Naive thymus-derived CD8-positive, alpha-beta T cell (primary cell): ENCODE measurements around the gene CDH3. TPM values are rescaled to one million over a fixed set of nuclear protein-coding genes. Genes with fewer than 3 reads are reported as not detected.
A peak's percentile ranks its signal among the peaks of the same experiment; 100 is the strongest.

Experiments used
- ATAC-seq, 2 donors: fragments of 150-1000 bp; cut with Tn5 transposase in 1 of 2; sonication (Bioruptor Pico), chemical (Tn5 transposase) in 1 of 2; 1 replicate in 1 of 2; 2 replicates in 1 of 2; pipeline ENCODE4 v1.10.0; 2021; ENCODE audit warnings: mild to moderate bottlenecking in 2 of 2, moderate library complexity in 2 of 2
- POLR2A ChIA-PET: fragments of 350-600 bp; sonication (Branson Sonifier 250); formaldehyde crosslinking; loops from one replicate; lab custom pipeline; 2021; ENCODE audit warnings: antibody characterized with exemption; lab: Charles Lee
- DNase-seq, 10 donors: peaks; one replicate each; pipeline versions ENCODE4 v3.0.0 to v3.0.0-alpha.2; 2020 to 2022
- H3K27ac Mint-ChIP-seq, 10 donors: one replicate each; pipeline ENCODE4 v1.8.0; 2020 to 2022; ENCODE audit warnings: mild to moderate bottlenecking in 10 of 10, mixed read lengths in 10 of 10, moderate library complexity in 4 of 10, inconsistent platforms in 1 of 10
- H3K27me3 Mint-ChIP-seq, 5 donors: one replicate each; pipeline ENCODE4 v1.8.0; 2021 to 2022; ENCODE audit warnings: mixed read lengths in 5 of 5
- H3K36me3 Mint-ChIP-seq, 3 donors: one replicate each; pipeline ENCODE4 v1.8.0; 2020 to 2022; ENCODE audit warnings: mixed read lengths in 3 of 3, mild to moderate bottlenecking in 2 of 3, inconsistent platforms in 1 of 3
- H3K4me1 Mint-ChIP-seq, 4 donors: one replicate each; pipeline ENCODE4 v1.8.0; 2021 to 2022; ENCODE audit warnings: mixed read lengths in 4 of 4
- H3K4me3 Mint-ChIP-seq, 10 donors: one replicate each; pipeline ENCODE4 v1.8.0; 2020 to 2022; ENCODE audit warnings: mild to moderate bottlenecking in 10 of 10, mixed read lengths in 10 of 10, moderate library complexity in 6 of 10, inconsistent platforms in 1 of 10
- H3K9me3 Mint-ChIP-seq, 9 donors: one replicate each; pipeline ENCODE4 v1.8.0; 2020 to 2022; ENCODE audit warnings: mixed read lengths in 9 of 9, mild to moderate bottlenecking in 3 of 9, inconsistent platforms in 1 of 9, moderate library complexity in 1 of 9
- polyA plus RNA-seq, 3 donors: library from polyadenylated mRNA; unstranded; fragments of 300-500 nt; fragmentation: Illumina TruSeq; gene quantifications; one replicate each; pipeline ENCODE4 v1.2.3, GENCODE V29; 2021
- total RNA-seq, 8 experiments: library from RNA in 2 of 8; stranded (reverse) in 2 of 8; gene quantifications; one replicate each; pipeline ENCODE4 v1.2.3 and lab custom pipeline; 2021 to 2026

CDH3 gene
- total RNA-seq (under 1 TPM; 0.29 to 0.60 TPM), polyA plus RNA-seq (not detected), total RNA-seq (lab: John Stamatoyannopoulos, UW) (0 to 1.4 (median 0.35) reads per million in 6 experiments)

GRCh38 chr16:68644715-68645493 lies at the start of gene CDH3:
TSS of gene CDH3 (plus strand) at chr16:68645310. CDS start at chr16:68645380, 70 bp downstream.
- Mint-ChIP-seq H3K4me3 (peak within 1 kb of the TSS; percentile 48 to 76 (median 70)), H3K9me3 (peaks cover 0 to 4% (median 0%) of the 10 kb centered on the region in 9 donors), H3K27ac (no peak within 1 kb of the TSS), H3K27me3 (peaks cover 26 to 80% (median 51%) of the 10 kb centered on the region in 5 donors), H3K36me3 (peaks cover 0 to 5% (median 4%) of the 10 kb centered on the region in 3 donors), H3K4me1 (peaks cover 2 to 25% (median 15%) of the 10 kb centered on the region in 4 donors)
- DNase-seq, result peak in 8 of 10 donors; percentile 4 to 32 (median 22)
- POLR2A ChIA-PET, result no interaction called here
- peak; percentile 71 to 74 for ATAC-seq

DNA sequence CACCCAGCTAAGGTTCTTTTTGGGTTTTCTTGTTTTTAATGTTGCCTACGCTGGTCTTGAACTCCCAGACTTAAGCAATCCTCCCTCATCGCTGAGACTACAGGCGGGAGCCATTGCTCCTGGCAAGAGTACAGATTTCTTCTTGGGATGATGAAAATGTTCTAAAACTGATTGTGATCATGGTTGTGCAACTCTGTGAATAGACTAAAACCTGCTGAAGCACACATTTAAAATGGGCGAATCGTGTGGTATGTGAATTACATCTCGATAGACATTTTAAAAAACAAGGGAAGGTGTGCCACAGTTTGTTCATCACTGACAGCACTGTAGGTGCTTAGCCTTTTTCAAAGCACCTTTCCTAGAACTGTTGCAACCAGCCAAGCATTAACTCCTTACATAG lies 48.8 kb upstream of the CDH3 start:
- H3K27me3 Mint-ChIP-seq, result peaks cover 0 to 2% (median 0%) of the 10 kb centered on the region in 5 donors
- peaks cover 0 to 6% (median 0%) of the 10 kb centered on the region in 3 donors for H3K36me3 Mint-ChIP-seq
- POLR2A ChIA-PET, result no interaction called here
- peaks cover 0 to 6% (median 3%) of the 10 kb centered on the region in 9 donors for H3K9me3 Mint-ChIP-seq
- H3K4me3 Mint-ChIP-seq, result no peak overlapping the region
- no peak for ATAC-seq
- peak overlapping the region in 1 of 10 donors; percentile 79 for H3K27ac Mint-ChIP-seq
- no peak for DNase-seq
- peaks cover 0 to 2% (median 0%) of the 10 kb centered on the region in 4 donors for H3K4me1 Mint-ChIP-seq

DNA sequence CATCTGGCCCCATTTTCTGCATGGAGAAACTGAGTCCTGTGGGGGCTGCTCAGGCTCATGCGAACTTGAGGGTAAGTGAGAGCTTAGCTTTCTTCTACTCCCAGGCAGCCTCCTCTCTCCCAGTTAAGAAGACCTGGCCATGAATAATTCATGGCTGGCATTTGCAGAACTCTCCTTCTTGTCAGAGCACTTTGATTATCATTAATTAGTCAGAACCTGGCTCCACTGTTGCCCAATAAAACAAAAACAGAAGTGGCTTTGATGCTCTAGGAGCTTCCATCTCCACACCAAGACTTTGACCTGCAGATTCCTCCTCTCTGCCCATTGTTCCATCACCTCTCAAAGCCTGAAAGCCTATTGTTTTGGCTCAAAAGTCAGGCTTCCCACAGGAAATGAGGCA lies 45.5 kb upstream of the CDH3 start:
- H3K4me1 Mint-ChIP-seq, result no peaks in the 10 kb centered on the region
- H3K4me3 Mint-ChIP-seq, result no peak overlapping the region
- no peaks in the 10 kb centered on the region for H3K9me3 Mint-ChIP-seq
- no peaks in the 10 kb centered on the region for H3K36me3 Mint-ChIP-seq
- H3K27ac Mint-ChIP-seq, result no peak overlapping the region
- DNase-seq (no peak), ATAC-seq (no peak)
- no peaks in the 10 kb centered on the region for H3K27me3 Mint-ChIP-seq
- POLR2A ChIA-PET, result interaction anchor here (0.7 kb wide), 1 partner anchor 519 kb away, joined by 9 read pairs; no protein-coding TSS in a partner anchor

- POLR2A ChIA-PET, result no interaction called here
- no peak overlapping the region for H3K4me3 Mint-ChIP-seq
- no peak for ATAC-seq
Observed at GRCh38 chr16:68605746-68606145, 39.4 kb upstream of the CDH3 start.

GRCh38 chr16:68607443-68607842 lies 37.7 kb upstream of the CDH3 start:
- Mint-ChIP-seq H3K4me3 (no peak overlapping the region), H3K36me3 (peaks cover 0 to 6% (median 4%) of the 10 kb centered on the region in 3 donors), H3K27me3 (no peaks in the 10 kb centered on the region), H3K27ac (peak overlapping the region in 1 of 10 donors; percentile 8), H3K9me3 (peaks cover 0 to 6% (median under 1%) of the 10 kb centered on the region in 9 donors), H3K4me1 (peaks cover 0 to 2% (median 0%) of the 10 kb centered on the region in 4 donors)
- DNase-seq (no peak), ATAC-seq (no peak)
- POLR2A ChIA-PET, result no interaction called here

More at GRCh38 chr16:68605746-68606145, 39.4 kb upstream of the CDH3 start:
- peaks cover 0 to 4% (median 4%) of the 10 kb centered on the region in 3 donors for H3K36me3 Mint-ChIP-seq
- H3K9me3 Mint-ChIP-seq, result peaks cover 0 to 4% (median 0%) of the 10 kb centered on the region in 9 donors
- H3K27me3 Mint-ChIP-seq, result no peaks in the 10 kb centered on the region
- H3K4me1 Mint-ChIP-seq, result peaks cover 0 to 2% (median 0%) of the 10 kb centered on the region in 4 donors
- no peak overlapping the region for H3K27ac Mint-ChIP-seq
- no peak for DNase-seq

DNA sequence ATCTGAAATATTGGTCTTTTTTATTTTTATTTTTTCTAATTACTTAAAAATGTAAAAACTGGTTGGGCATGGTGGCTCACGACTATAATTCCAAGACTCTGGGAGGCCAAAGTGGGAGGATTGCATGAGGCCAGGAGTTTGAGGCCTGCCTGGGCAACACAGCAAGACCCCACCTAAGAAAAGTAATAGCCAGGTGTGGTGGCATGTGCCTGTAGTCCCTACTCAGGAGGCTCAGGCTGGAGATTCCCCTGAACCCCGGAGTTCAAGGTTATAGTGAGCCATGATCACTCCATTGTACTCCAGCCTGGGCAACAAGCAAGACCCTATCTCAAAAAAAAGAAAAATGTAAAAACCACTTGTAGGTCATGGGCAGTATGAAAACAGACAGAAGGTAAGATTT lies 36.8 kb upstream of the CDH3 start:
- Mint-ChIP-seq H3K27ac (no peak overlapping the region), H3K4me3 (no peak overlapping the region), H3K36me3 (peaks cover 0 to 13% (median 9%) of the 10 kb centered on the region in 3 donors), H3K4me1 (peaks cover 0 to 2% (median 0%) of the 10 kb centered on the region in 4 donors), H3K9me3 (peaks cover under 1 to 15% (median 4%) of the 10 kb centered on the region in 9 donors), H3K27me3 (no peaks in the 10 kb centered on the region)
- no peak for ATAC-seq
- POLR2A ChIA-PET, result no interaction called here
- DNase-seq, result no peak

GRCh38 chr16:68612996-68613395 lies 32.1 kb upstream of the CDH3 start:
- Mint-ChIP-seq H3K9me3 (peaks cover 3 to 31% (median 16%) of the 10 kb centered on the region in 9 donors), H3K27ac (no peak overlapping the region), H3K27me3 (peaks cover 0 to 5% (median 0%) of the 10 kb centered on the region in 5 donors), H3K36me3 (peaks cover 0 to 23% (median 16%) of the 10 kb centered on the region in 3 donors), H3K4me1 (peaks cover 0 to 2% (median 0%) of the 10 kb centered on the region in 4 donors), H3K4me3 (no peak overlapping the region)
- POLR2A ChIA-PET, result no interaction called here
- no peak for ATAC-seq
- no peak for DNase-seq

DNA sequence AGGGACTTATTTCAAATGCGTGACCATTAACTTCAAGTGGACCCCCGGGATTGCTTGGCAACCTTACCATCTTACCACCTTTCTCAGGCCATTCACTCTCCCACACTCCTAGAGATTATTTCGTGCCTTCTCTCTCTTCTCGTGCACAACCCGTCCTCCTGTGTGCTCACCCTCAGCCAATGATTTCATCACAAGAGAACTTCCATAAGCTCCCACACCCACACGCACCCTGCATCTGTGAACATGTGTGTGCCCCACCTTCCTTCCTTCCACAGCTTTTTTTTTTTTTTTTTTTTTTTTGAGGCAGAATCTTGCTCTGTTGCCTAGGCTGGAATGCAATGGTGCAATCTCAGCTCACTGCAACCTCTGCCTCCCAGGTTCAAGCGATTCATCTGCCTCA lies 27.4 kb upstream of the CDH3 start:
- H3K4me3 Mint-ChIP-seq, result no peak overlapping the region
- H3K27me3 Mint-ChIP-seq, result peaks cover 0 to 8% (median 0%) of the 10 kb centered on the region in 5 donors
- DNase-seq (no peak), ATAC-seq (no peak)
- peaks cover 3 to 23% (median 14%) of the 10 kb centered on the region in 9 donors for H3K9me3 Mint-ChIP-seq
- H3K4me1 Mint-ChIP-seq, result no peaks in the 10 kb centered on the region
- H3K27ac Mint-ChIP-seq, result no peak overlapping the region
- POLR2A ChIA-PET, result no interaction called here
- H3K36me3 Mint-ChIP-seq, result peaks cover 0 to 15% (median 15%) of the 10 kb centered on the region in 3 donors

DNA sequence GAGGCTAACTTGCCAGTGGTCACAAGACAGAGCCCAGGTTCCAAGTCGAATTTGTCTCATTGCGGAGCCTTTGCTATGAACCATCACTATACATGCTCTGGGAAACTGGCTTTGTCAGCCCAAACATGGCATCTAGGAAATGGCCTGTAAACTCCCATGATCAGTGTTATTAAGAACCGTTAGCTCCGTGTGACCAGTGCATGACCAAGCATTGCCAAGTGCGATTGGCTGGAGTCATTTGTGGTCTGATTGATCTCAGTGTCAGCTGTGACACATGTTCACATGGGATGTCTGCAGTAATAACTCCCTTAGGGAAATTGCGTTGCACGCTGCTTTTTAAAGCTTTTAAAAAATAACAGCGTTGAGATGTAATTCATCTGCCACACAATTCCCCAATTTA lies 18.6 kb upstream of the CDH3 start:
- Mint-ChIP-seq H3K9me3 (peaks cover 0 to 2% (median 0%) of the 10 kb centered on the region in 9 donors), H3K36me3 (no peaks in the 10 kb centered on the region), H3K4me1 (no peaks in the 10 kb centered on the region), H3K4me3 (no peak overlapping the region), H3K27ac (no peak overlapping the region), H3K27me3 (peaks cover 0 to 3% (median under 1%) of the 10 kb centered on the region in 5 donors)
- DNase-seq (no peak), ATAC-seq (no peak)
- POLR2A ChIA-PET, result no interaction called here

DNA sequence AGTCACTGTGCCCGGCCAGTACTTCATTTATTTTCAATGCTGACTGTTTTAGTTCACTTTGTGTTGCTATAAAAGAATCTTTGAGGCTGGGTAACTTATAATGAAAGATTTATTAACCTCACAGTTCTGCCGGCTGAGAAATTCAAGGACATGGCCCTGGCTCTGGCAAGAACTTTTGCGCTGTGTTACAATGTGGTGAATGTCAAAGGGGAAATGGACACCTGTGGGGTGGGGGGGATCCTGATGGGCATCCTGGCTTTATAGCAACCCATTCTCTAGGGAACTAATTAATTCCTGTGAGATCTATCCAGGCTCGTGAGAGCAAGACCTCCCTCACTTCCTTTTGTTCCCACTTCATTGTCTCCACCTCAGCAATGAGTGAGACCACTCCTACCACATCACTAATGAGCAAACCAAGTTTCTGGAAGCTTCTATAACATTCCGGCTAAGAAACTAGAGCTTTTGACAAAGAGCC lies 17.1 kb upstream of the CDH3 start:
- Mint-ChIP-seq H3K9me3 (no peaks in the 10 kb centered on the region), H3K36me3 (no peaks in the 10 kb centered on the region), H3K4me1 (no peaks in the 10 kb centered on the region), H3K27me3 (peaks cover 0 to 4% (median 2%) of the 10 kb centered on the region in 5 donors), H3K27ac (peak overlapping the region in 1 of 10 donors; percentile 21), H3K4me3 (no peak overlapping the region)
- DNase-seq (no peak), ATAC-seq (no peak)
- POLR2A ChIA-PET, result no interaction called here

GRCh38 chr16:68629351-68629910 lies 15.7 kb upstream of the CDH3 start:
- no peaks in the 10 kb centered on the region for H3K4me1 Mint-ChIP-seq
- POLR2A ChIA-PET, result no interaction called here
- H3K27ac Mint-ChIP-seq, result no peak overlapping the region
- no peaks in the 10 kb centered on the region for H3K9me3 Mint-ChIP-seq
- DNase-seq (peak in 1 of 10 donors; percentile 24), ATAC-seq (peak; percentile 54 to 65)
- H3K4me3 Mint-ChIP-seq, result peak overlapping the region in 1 of 10 donors; percentile 59
- H3K27me3 Mint-ChIP-seq, result peaks cover 0 to 4% (median 2%) of the 10 kb centered on the region in 5 donors
- no peaks in the 10 kb centered on the region for H3K36me3 Mint-ChIP-seq

DNA sequence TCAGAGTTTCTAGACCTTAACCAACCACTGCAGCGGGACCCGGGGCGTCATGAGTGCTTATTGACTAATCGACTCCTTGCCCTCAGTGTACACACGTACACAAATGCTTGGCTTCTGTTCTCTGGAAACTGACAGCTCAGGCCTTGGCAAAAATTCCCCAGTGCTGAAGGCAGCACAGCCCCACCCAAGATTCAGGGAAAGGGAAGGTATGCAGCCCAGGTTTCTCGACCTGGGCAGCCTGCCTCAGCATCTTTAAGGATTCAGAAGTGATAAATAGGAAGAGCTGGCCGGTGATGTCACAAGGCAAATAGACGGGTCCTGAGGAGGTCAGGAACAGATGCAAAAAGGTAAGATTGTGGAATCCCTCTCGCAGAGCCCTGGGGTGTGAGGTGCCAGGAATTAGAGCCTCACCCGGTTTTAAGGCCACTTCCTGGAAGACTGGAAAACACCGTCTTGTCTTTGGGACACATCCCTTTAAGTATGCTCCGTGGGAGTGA lies 9.0 kb upstream of the CDH3 start:
- Mint-ChIP-seq H3K27me3 (peaks cover 0 to 10% (median 6%) of the 10 kb centered on the region in 5 donors), H3K36me3 (peaks cover 0 to 4% (median 0%) of the 10 kb centered on the region in 3 donors), H3K4me1 (peaks cover 0 to 2% (median 0%) of the 10 kb centered on the region in 4 donors), H3K27ac (no peak overlapping the region), H3K4me3 (no peak overlapping the region), H3K9me3 (no peaks in the 10 kb centered on the region)
- ATAC-seq (no peak), DNase-seq (no peak)
- POLR2A ChIA-PET, result interaction anchor here (0.6 kb wide), 1 partner anchor 16 kb away, joined by 4 read pairs; no protein-coding TSS in a partner anchor
